ENCODE data around the gene CCDC34.
"Not testable (repeated sequence)": the region's sequence is repeated elsewhere in the genome, so short reads cannot be mapped to it uniquely, and the experiment has no call there.

Gene CCDC34

GRCh38 chr11:27350511-27350910 lies 12.5 kb downstream of the CCDC34 start:
- TF ChIP-seq Cebpa-rat (IDR thresholded peaks at IDR 0.05): no peak
- H3K27me3 ChIP-seq: no peaks in the 10 kb centered on the region
- no peaks in the 10 kb centered on the region for H3K9me3 ChIP-seq
- H3K4me2 ChIP-seq: no peak overlapping the region
- H3K4me3 ChIP-seq: no peak overlapping the region
- no peak overlapping the region for H3K27ac ChIP-seq
- H3K36me3 ChIP-seq: peaks cover 15% of the 10 kb centered on the region
- no peak overlapping the region for H3K9ac ChIP-seq
- H4K20me1 ChIP-seq: no peaks in the 10 kb centered on the region
- H3K4me1 ChIP-seq: peaks cover 11% of the 10 kb centered on the region

DNA sequence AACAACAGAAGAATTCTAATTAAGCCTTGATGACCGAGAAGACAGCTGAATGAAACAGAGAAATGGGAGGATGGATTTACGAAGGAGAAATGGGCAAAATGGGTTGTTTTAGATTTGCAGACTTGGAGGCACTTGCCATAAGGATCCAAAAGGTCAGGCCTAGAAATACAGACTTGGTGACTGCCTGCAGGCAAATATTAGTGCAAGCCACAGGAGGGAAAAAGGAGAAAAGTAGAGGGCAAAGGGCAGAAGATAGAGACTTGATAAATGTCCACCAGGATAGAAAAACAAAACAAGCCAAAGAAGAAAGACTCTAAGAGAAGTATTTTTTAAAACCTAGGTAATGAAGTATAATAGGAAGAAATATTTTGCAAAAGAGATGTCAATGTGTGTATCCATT lies 13.1 kb downstream of the CCDC34 start:
- Histone ChIP-seq H3K27ac (no peak overlapping the region), H3K36me3 (peaks cover 15% of the 10 kb centered on the region), H3K4me1 (peaks cover 8% of the 10 kb centered on the region), H3K9ac (no peak overlapping the region), H3K9me3 (no peaks in the 10 kb centered on the region), H3K4me2 (no peak overlapping the region), H3K4me3 (no peak overlapping the region), H4K20me1 (no peaks in the 10 kb centered on the region), H3K27me3 (no peaks in the 10 kb centered on the region)
- TF ChIP-seq Cebpa-rat (IDR thresholded peaks at IDR 0.05): no peak

DNA sequence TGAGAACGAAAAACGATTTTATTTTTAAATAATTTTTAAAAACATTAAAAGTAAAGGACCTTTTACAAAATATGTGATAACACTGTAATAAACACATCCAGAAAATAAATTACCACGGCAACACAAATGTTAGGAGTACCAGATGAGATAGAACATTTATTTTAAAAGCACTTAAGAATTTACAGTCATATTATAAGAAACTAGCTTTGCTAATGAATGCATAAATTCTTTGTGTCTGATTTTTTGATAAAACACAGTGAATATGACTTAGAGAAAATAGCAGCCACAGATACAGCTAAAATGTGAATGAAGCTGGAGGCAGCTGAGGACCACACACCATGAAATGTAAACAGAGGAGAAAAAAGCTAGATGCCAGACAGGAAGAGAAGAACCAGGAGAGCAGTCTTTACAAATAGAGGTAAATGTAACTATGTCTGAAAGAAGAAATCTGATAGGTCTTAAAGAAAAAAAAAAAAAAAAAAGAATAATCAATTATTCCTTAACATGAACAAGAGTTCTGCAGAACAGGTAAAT lies 14.6 kb downstream of the CCDC34 start:
- Histone ChIP-seq H3K4me2 (no peak overlapping the region), H3K27me3 (no peaks in the 10 kb centered on the region), H3K27ac (no peak overlapping the region), H3K36me3 (peaks cover 15% of the 10 kb centered on the region), H3K4me1 (no peaks in the 10 kb centered on the region), H3K4me3 (no peak overlapping the region), H4K20me1 (no peaks in the 10 kb centered on the region), H3K9me3 (no peaks in the 10 kb centered on the region), H3K9ac (no peak overlapping the region)
- no peak for TF ChIP-seq Cebpa-rat (IDR thresholded peaks at IDR 0.05)

- no peaks in the 10 kb centered on the region for H3K9me3 ChIP-seq
- no peak for TF ChIP-seq Cebpa-rat (IDR thresholded peaks at IDR 0.05)
- H4K20me1 ChIP-seq: no peaks in the 10 kb centered on the region
- H3K36me3 ChIP-seq: peaks cover 15% of the 10 kb centered on the region
- H3K27ac ChIP-seq: no peak overlapping the region
- no peak overlapping the region for H3K9ac ChIP-seq
- no peaks in the 10 kb centered on the region for H3K4me1 ChIP-seq
- no peak overlapping the region for H3K4me3 ChIP-seq
- no peak overlapping the region for H3K4me2 ChIP-seq
- H3K27me3 ChIP-seq: no peaks in the 10 kb centered on the region
These were observed 15.4 kb downstream of the CCDC34 start for GRCh38 chr11:27347359-27348339.

- H3K9me3 ChIP-seq: no peaks in the 10 kb centered on the region
- H3K36me3 ChIP-seq: peaks cover 18% of the 10 kb centered on the region
- H3K9ac ChIP-seq: no peak overlapping the region
- no peak overlapping the region for H3K4me2 ChIP-seq
- H3K4me1 ChIP-seq: no peaks in the 10 kb centered on the region
- TF ChIP-seq Cebpa-rat (IDR thresholded peaks at IDR 0.05): no peak
- no peaks in the 10 kb centered on the region for H4K20me1 ChIP-seq
- no peak overlapping the region for H3K27ac ChIP-seq
- H3K27me3 ChIP-seq: no peaks in the 10 kb centered on the region
- H3K4me3 ChIP-seq: no peak overlapping the region
These were observed 23.1 kb downstream of the CCDC34 start for GRCh38 chr11:27339941-27340340.

GRCh38 chr11:27334764-27335163 lies 28.3 kb downstream of the CCDC34 start:
- H3K4me1 ChIP-seq, H3K9me3 ChIP-seq, H3K27ac ChIP-seq, H3K4me3 ChIP-seq, H3K27me3 ChIP-seq, H3K4me2 ChIP-seq, H3K9ac ChIP-seq, H4K20me1 ChIP-seq: not testable (repeated sequence)
- H3K36me3 ChIP-seq: peaks cover 18% of the 10 kb centered on the region

GRCh38 chr11:27331981-27332380 lies 31.0 kb downstream of the CCDC34 start:
- Histone ChIP-seq H3K27me3 (no peaks in the 10 kb centered on the region), H3K9me3 (no peaks in the 10 kb centered on the region; the same call in 1 of the 2 replicates), H3K9ac (no peak overlapping the region), H3K36me3 (peaks cover 6% of the 10 kb centered on the region; the same call in 1 of the 2 replicates), H3K27ac (no peak overlapping the region), H3K4me2 (no peak overlapping the region), H3K4me1 (no peaks in the 10 kb centered on the region), H4K20me1 (no peaks in the 10 kb centered on the region), H3K4me3 (no peak overlapping the region)
- TF ChIP-seq Cebpa-rat (IDR thresholded peaks at IDR 0.05): no peak

- Histone ChIP-seq H3K9ac (no peak overlapping the region), H3K4me3 (no peak overlapping the region), H3K4me2 (no peak overlapping the region), H3K9me3 (no peaks in the 10 kb centered on the region; the same call in 1 of the 2 replicates), H3K27ac (no peak overlapping the region), H3K36me3 (0 out of 2 replicates have a peak, but pooled peaks cover 1% of the 10 kb centered on the region), H3K27me3 (no peaks in the 10 kb centered on the region), H3K4me1 (no peaks in the 10 kb centered on the region), H4K20me1 (no peaks in the 10 kb centered on the region)
- no peak for TF ChIP-seq Cebpa-rat (IDR thresholded peaks at IDR 0.05)
These were observed 32.3 kb downstream of the CCDC34 start for GRCh38 chr11:27330633-27331270.

DNA sequence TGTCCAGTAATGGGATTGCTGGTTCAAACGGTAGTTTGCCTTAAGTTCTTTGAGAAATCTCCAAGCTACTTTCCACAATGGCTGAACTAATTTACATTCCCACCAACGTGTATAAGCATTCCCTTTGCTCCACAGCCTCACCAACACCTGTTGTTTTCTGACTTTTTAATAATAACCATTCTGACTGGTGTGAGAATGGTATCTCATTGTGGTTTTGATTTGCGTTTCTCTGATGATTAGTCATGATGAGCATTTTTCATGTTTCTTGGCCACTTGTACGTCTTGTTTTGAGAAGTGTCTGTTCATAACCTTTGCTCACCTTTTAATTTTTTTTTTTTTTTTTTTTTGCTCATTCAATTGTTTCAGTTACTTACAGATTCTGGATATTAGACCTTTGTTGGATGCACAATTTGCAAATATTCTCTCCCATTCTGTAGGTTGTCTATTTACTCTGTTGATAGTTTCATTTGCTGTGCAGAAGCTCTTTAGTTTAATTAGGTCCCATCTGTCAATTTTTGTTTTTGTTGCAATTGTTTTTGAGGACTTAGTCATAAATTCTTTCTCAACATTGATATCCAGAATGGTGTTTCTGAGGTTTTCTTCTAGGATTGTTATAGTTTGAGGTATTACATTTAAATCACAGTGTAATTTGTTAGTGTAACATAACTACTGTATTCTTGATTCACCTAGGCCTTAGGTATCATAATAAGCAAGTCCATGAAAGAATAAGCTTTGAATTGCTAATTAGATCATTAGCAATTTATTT lies 33.0 kb downstream of the CCDC34 start:
- Histone ChIP-seq H3K4me3 (no peak overlapping the region), H3K9ac (no peak overlapping the region), H3K36me3 (no peaks in the 10 kb centered on the region), H3K27ac (no peak overlapping the region), H3K27me3 (no peaks in the 10 kb centered on the region), H3K4me2 (no peak overlapping the region), H3K4me1 (no peaks in the 10 kb centered on the region), H3K9me3 (no peaks in the 10 kb centered on the region; the same call in 1 of the 2 replicates), H4K20me1 (no peaks in the 10 kb centered on the region)
- TF ChIP-seq Cebpa-rat (IDR thresholded peaks at IDR 0.05): no peak
